NB4 (cell line): ENCODE results near the gene CDH3.
"Not testable (repeated sequence)": the region's sequence is repeated elsewhere in the genome, so short reads cannot be mapped to it uniquely, and the experiment has no call there.

ENCODE experiments used
- DNase-seq: peaks from one replicate; pipeline ENCODE4 v3.0.0; 2010; ENCODE audit warnings: low read depth
- H3K4me3 ChIP-seq: one replicate; pipeline ENCODE4 v1.5.1; 2011; ENCODE audit warnings: mild to moderate bottlenecking, low read depth, low read length, moderate library complexity
- MYC ChIP-seq: IDR thresholded peaks from 2 replicates; pipeline ENCODE4 v1.6.1; 2011; ENCODE audit warnings: low read depth, low read length
- POLR2A ChIP-seq: IDR thresholded peaks from 2 replicates; pipeline ENCODE4 v1.6.1; 2011; ENCODE audit warnings: mild to moderate bottlenecking; ENCODE audit not compliant: insufficient read length; ENCODE audit errors: extremely low read depth
- TF ChIP-seq, protein P1 (sequence below): IDR thresholded peaks from 2 replicates; pipeline ENCODE4 v1.6.1; 2011; ENCODE audit warnings: low read depth, low read length
- TF ChIP-seq, protein P2 (sequence below): IDR thresholded peaks from one replicate; pipeline ENCODE4 v1.5.1; 2012; ENCODE audit warnings: low read depth, low read length

The CDH3 gene

GRCh38 chr16:68715471-68715870 is 70.4 kb downstream of the CDH3 start:
- no peak for TF ChIP-seq MYC
- TF ChIP-seq, protein P1, sequence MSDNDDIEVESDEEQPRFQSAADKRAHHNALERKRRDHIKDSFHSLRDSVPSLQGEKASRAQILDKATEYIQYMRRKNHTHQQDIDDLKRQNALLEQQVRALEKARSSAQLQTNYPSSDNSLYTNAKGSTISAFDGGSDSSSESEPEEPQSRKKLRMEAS: no peak
- TF ChIP-seq POLR2A: no peak
- TF ChIP-seq, protein P2, sequence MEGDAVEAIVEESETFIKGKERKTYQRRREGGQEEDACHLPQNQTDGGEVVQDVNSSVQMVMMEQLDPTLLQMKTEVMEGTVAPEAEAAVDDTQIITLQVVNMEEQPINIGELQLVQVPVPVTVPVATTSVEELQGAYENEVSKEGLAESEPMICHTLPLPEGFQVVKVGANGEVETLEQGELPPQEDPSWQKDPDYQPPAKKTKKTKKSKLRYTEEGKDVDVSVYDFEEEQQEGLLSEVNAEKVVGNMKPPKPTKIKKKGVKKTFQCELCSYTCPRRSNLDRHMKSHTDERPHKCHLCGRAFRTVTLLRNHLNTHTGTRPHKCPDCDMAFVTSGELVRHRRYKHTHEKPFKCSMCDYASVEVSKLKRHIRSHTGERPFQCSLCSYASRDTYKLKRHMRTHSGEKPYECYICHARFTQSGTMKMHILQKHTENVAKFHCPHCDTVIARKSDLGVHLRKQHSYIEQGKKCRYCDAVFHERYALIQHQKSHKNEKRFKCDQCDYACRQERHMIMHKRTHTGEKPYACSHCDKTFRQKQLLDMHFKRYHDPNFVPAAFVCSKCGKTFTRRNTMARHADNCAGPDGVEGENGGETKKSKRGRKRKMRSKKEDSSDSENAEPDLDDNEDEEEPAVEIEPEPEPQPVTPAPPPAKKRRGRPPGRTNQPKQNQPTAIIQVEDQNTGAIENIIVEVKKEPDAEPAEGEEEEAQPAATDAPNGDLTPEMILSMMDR: no peak
- DNase-seq: peak; percentile 29
- no peak overlapping the region for H3K4me3 ChIP-seq

DNA sequence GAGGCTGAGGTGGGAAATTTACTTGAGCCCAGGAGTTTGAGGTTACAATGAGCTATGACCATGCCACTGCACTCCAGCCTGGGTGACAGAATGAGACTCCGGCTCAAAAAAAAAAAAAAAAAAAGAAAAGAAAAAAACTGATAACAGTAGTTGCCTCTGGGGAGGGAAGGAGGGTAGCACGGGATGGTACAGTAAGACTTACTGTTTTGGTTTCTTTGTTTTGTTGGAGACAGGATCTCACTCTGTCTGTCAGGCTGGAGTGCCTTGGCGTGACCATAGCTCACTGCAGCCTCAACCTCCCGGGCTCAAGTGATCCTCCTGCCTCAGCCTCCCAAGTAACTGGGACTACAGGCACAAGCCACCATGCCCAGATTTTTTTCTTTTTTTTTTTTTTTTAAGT is 71.4 kb downstream of the CDH3 start:
- DNase-seq, H3K4me3 ChIP-seq: not testable (repeated sequence)

DNA sequence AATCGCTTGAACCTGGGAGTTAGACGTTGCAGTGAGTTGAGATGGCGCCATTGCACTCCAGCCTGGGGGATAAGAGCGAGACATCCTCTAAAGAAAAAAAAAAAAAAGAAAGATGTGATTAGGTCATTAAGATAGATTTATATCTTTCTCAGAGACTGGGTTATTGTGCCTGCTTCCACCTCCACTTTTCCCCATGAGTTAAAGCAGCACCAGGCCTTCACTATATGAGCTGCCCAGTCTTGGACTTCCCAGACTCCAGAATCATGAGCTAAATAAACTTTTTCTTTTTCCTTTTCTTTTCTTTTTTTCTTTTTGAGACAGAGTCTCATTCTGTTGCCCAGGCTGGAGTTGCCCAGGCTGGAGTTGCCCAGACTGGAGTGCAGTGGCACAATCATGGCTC is 72.6 kb downstream of the CDH3 start:
- TF ChIP-seq, protein P1: no peak
- TF ChIP-seq, protein P2: no peak
- no peak for TF ChIP-seq POLR2A
- TF ChIP-seq MYC: no peak
- DNase-seq: no peak
- no peak overlapping the region for H3K4me3 ChIP-seq

- no peak for DNase-seq
- no peak overlapping the region for H3K4me3 ChIP-seq
- TF ChIP-seq POLR2A: no peak
- TF ChIP-seq, protein P2: no peak
- TF ChIP-seq MYC: no peak
- TF ChIP-seq, protein P1: no peak
Observed at GRCh38 chr16:68718590-68718989, 73.5 kb downstream of the CDH3 start.

DNA sequence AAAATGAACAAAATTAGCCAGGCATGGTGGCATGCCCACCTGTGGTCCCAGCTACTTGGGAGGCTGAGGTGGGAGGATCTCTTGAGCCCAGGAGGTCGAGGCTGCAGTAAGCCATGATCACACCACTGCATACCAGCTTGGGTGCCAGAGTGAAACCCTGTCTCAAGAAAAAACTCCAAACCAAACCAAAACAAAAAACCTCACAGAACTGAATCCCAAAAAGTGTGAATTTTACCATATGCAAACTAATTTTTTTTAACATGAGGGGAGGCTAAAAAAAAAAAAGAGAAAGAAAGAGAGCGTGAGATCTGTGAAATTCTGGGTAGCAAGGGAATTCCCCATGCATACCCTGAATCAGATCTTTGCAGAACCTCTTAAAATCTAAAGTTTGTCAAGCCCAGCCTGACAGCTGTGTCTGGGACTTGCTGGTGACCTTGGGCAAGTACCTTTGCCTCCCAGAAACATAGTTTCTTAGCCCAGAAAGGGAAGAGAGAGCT is 74.9 kb downstream of the CDH3 start:
- TF ChIP-seq MYC: no peak
- no peak for TF ChIP-seq POLR2A
- TF ChIP-seq, protein P1: no peak
- TF ChIP-seq, protein P2: no peak
- no peak overlapping the region for H3K4me3 ChIP-seq
- DNase-seq: no peak

DNA sequence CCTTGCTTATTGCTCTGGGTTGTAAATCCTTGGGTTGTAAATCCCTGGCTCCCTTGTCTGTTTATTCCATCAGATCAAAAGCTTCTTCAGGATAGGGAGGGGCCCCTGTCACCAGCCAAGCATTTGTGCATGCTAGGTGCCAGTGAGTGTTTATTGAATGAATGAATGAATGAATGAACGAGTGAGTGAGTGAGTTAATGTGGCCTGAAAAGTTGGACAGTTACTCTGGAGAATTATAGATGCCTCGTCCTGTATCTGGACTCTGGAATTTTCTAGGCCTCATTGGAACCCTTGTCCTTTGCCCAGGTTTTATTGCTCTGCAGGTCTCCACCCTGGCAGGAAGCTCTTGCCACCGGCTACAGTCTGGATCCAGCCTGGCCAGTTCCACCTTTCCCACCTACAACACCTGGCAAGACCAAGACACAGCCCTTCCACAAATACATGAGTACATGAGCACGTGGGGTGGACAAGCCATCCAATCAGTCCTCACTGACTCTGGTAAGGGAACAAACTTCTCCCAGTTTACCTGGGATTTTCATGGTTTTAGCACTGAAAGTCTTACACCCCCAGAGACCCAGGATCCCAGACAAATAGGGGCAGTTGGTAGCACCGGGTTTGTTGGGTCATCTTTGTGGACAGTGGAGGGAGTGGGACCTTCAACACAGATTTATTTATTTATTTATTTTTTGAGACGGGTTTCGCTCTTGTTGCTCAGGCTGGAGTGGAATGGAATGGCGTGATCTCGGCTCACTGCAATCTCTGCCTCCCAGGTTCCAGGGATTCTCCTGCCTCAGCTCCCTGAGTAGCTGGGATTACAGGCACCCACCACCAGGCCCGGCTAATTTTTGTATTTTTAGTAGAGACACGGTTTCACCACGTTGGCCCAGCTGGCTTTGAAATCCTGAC is 77.3 kb downstream of the CDH3 start:
- no peak for DNase-seq
- no peak overlapping the region for H3K4me3 ChIP-seq
- TF ChIP-seq, protein P2: no peak
- TF ChIP-seq, protein P1: no peak
- no peak for TF ChIP-seq MYC
